Uterus (tissue), 4 donors: ENCODE results near the gene PELI2. TPM values are rescaled to one million over a fixed set of nuclear protein-coding genes. Genes with fewer than 3 reads are reported as not detected.
A peak's percentile ranks its signal among the peaks of the same experiment; 100 is the strongest.

Source experiments
- DNase-seq, 2 donors: peaks; one replicate each; pipeline ENCODE4 v3.0.0-alpha.2; 2019 to 2020
- H3K27ac ChIP-seq, 2 donors: fragments of 200-600 bp; sonication (generic); 1 replicate in 1 of 2; 2 replicates in 1 of 2; pipeline ENCODE4 v1.5.1; 2016 to 2018
- H3K27me3 ChIP-seq, 2 donors: fragments of 200-600 bp; sonication (generic); one replicate each; pipeline ENCODE4 v1.5.1; 2018 to 2019; ENCODE audit warnings: control low read depth in 1 of 2
- H3K36me3 ChIP-seq, 2 donors: fragments of 200-600 bp; sonication (generic); one replicate each; pipeline ENCODE4 v1.5.1; 2019; ENCODE audit warnings: control low read depth in 1 of 2
- H3K4me1 ChIP-seq, 2 donors: fragments of 200-600 bp; sonication (generic); one replicate each; pipeline ENCODE4 v1.5.1; 2018 to 2019; ENCODE audit warnings: control low read depth in 1 of 2
- H3K4me3 ChIP-seq, 2 donors: fragments of 200-600 bp; sonication (generic); 1 replicate in 1 of 2; 2 replicates in 1 of 2; pipeline ENCODE4 v1.5.1; 2018 to 2019; ENCODE audit warnings: mild to moderate bottlenecking in 1 of 2
- H3K9me3 ChIP-seq, 2 donors: fragments of 200-600 bp; sonication (generic); one replicate each; pipeline ENCODE4 v1.5.1; 2019; ENCODE audit warnings: control low read depth in 1 of 2
- POLR2A ChIP-seq, 2 donors: fragments of 450-650 bp; IDR thresholded peaks; one replicate each; pipeline ENCODE4 v1.6.1; 2016; ENCODE audit warnings: antibody characterized with exemption in 2 of 2, mild to moderate bottlenecking in 1 of 2, moderate library complexity in 1 of 2
- intact Hi-C: fragments of 100-400 bp; cut with DNase I; formaldehyde crosslinking; loops from one replicate; pipeline ENCODE4 v1.15.1; 2023; ENCODE audit warnings: low total_unique reads
- total RNA-seq, 4 donors: library from RNA; depleted of rRNA in 3 of 4; stranded (reverse); fragments of >200 nt in 3 of 4; gene quantifications; one replicate each; pipeline versions ENCODE4 v1.1.0 to v1.2.4, GENCODE V29; 2014 to 2023
- TF ChIP-seq, protein P1 (sequence below), 4 experiments: fragments of 200-600 bp in 2 of 4; fragments of 450-650 bp in 2 of 4; sonication (generic) in 2 of 4; IDR thresholded peaks; one replicate each; pipeline ENCODE4 v1.5.1; 2016 to 2019; ENCODE audit warnings: antibody characterized with exemption in 4 of 4, mild to moderate bottlenecking in 2 of 4, moderate library complexity in 1 of 4
- donor health status: DM: yes; HTN: yes; CAD: no.

Gene PELI2
- total RNA-seq, 4 donors from 2014 or later = 15.6 to 24.3 (median 17.0) TPM

DNA sequence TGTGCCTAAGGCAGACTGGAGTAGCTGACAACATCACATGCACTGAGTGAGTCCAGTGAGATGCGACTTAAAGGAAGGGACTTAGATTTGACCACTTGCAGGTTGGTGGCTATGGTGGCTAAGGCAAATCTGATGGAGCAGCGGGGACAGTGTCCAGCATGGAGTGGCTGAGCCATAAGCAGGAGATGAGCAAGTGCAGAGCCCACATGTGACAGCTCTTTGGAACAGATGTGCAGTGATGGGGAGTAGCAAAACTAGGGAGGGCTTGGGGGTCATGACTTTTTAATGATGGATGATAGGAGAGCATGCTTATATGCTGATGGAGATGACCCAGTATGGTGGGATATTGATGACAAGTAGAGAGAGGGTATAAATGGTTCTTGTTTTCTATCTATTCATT is 80.2 kb downstream of the PELI2 start:
- TF ChIP-seq POLR2A (IDR thresholded peaks at IDR 0.05) = no peak
- TF ChIP-seq, protein P1, sequence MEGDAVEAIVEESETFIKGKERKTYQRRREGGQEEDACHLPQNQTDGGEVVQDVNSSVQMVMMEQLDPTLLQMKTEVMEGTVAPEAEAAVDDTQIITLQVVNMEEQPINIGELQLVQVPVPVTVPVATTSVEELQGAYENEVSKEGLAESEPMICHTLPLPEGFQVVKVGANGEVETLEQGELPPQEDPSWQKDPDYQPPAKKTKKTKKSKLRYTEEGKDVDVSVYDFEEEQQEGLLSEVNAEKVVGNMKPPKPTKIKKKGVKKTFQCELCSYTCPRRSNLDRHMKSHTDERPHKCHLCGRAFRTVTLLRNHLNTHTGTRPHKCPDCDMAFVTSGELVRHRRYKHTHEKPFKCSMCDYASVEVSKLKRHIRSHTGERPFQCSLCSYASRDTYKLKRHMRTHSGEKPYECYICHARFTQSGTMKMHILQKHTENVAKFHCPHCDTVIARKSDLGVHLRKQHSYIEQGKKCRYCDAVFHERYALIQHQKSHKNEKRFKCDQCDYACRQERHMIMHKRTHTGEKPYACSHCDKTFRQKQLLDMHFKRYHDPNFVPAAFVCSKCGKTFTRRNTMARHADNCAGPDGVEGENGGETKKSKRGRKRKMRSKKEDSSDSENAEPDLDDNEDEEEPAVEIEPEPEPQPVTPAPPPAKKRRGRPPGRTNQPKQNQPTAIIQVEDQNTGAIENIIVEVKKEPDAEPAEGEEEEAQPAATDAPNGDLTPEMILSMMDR (IDR thresholded peaks at IDR 0.05) = no peak
- Histone ChIP-seq H3K27me3 (no peaks in the 10 kb centered on the region), H3K4me1 (peaks cover 0 to 14% of the 10 kb centered on the region in 2 donors), H3K27ac (peak overlapping the region; percentile 58 to 71), H3K9me3 (no peaks in the 10 kb centered on the region), H3K36me3 (no peaks in the 10 kb centered on the region), H3K4me3 (no peak overlapping the region)
- DNase-seq = peak; percentile 23 to 31
- intact Hi-C loops = no loop called here

DNA sequence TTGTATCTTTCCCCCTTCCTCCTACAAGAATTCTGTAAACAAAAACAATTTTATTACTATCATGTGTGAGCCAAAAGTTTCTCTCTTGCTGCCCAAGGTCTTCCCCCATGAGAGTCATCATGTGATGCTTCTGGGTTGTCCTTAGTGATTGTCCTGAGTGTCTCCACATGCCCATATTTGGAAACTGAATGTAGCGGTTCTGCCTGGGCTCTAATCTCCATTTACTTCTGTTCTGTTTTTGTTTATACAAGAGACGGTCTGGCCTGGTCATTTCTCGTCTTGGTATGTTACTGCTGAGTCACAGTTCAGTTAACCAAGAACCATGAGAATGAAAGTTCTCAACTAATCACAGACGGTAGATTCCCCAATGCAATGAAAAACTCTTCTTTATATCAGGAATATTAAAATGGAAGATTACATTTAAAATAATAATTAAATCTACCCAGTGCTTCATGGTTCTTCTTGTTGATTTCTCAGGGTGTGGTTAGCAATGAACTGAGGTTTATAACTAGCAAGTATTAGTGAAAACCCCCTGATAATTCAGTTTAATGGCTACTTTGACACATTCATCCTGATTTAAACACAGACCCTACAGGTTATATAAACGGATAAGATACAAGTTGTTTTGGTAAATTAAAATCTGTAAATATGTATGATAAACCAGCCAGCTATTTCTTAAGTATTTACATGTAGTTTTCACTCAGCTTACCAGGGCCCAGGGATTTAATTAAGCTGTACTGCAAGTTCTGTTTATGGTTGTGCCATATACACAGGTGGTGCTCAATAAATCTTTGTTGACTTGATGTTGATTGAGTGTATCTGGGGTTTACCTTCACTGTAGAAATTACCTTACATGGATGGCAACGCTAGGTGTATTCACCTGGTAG is 81.1 kb downstream of the PELI2 start:
- intact Hi-C loops = no loop called here
- Histone ChIP-seq H3K9me3 (no peaks in the 10 kb centered on the region), H3K36me3 (no peaks in the 10 kb centered on the region), H3K4me1 (peaks cover 0 to 14% of the 10 kb centered on the region in 2 donors), H3K4me3 (no peak overlapping the region), H3K27ac (peak overlapping the region; percentile 58 to 71), H3K27me3 (no peaks in the 10 kb centered on the region)
- TF ChIP-seq, protein P1 (IDR thresholded peaks at IDR 0.05) = no peak
- TF ChIP-seq POLR2A (IDR thresholded peaks at IDR 0.05) = no peak
- DNase-seq = peak; percentile 28 to 64

- peak overlapping the region; percentile 58 to 71 for H3K27ac ChIP-seq
- intact Hi-C loops = no loop called here
Observed at GRCh38 chr14:56199982-56200577, 81.9 kb downstream of the PELI2 start.

GRCh38 chr14:56202256-56202655 is 84.0 kb downstream of the PELI2 start:
- Histone ChIP-seq H3K4me3 (no peak overlapping the region), H3K9me3 (no peaks in the 10 kb centered on the region), H3K27me3 (no peaks in the 10 kb centered on the region), H3K27ac (no peak overlapping the region), H3K4me1 (peaks cover 0 to 14% of the 10 kb centered on the region in 2 donors), H3K36me3 (no peaks in the 10 kb centered on the region)
- intact Hi-C loops = no loop called here
- no peak for DNase-seq
- TF ChIP-seq, protein P1 (IDR thresholded peaks at IDR 0.05) = no peak
- no peak for TF ChIP-seq POLR2A (IDR thresholded peaks at IDR 0.05)

More at GRCh38 chr14:56199982-56200577, 81.9 kb downstream of the PELI2 start:
- Histone ChIP-seq H3K27me3 (no peaks in the 10 kb centered on the region), H3K4me1 (peaks cover 0 to 14% of the 10 kb centered on the region in 2 donors), H3K9me3 (no peaks in the 10 kb centered on the region), H3K36me3 (no peaks in the 10 kb centered on the region), H3K4me3 (no peak overlapping the region)
- DNase-seq = no peak
- no peak for TF ChIP-seq POLR2A (IDR thresholded peaks at IDR 0.05)
- TF ChIP-seq, protein P1 (IDR thresholded peaks at IDR 0.05) = no peak

GRCh38 chr14:56205881-56206280 is 87.7 kb downstream of the PELI2 start:
- no peak for DNase-seq
- no peak overlapping the region for H3K4me3 ChIP-seq
- H3K4me1 ChIP-seq = no peaks in the 10 kb centered on the region
- intact Hi-C loops = no loop called here
- H3K9me3 ChIP-seq = no peaks in the 10 kb centered on the region
- no peak overlapping the region for H3K27ac ChIP-seq
- no peaks in the 10 kb centered on the region for H3K36me3 ChIP-seq
- TF ChIP-seq, protein P1 (IDR thresholded peaks at IDR 0.05) = no peak
- TF ChIP-seq POLR2A (IDR thresholded peaks at IDR 0.05) = no peak
- H3K27me3 ChIP-seq = no peaks in the 10 kb centered on the region
